Activated CD4-positive, alpha-beta T cell treated with anti-CD3 and anti-CD28 coated beads for 36 hours (primary cell): Measurements from ENCODE around the gene PDE11A. TPM values are rescaled to one million over a fixed set of nuclear protein-coding genes. Genes with fewer than 3 reads are reported as not detected.

ENCODE experiments used
- ATAC-seq: fragments of 200-7000 bp; cut with Tn5 transposase; one replicate; pipeline ENCODE4 v1.10.0; 2021; ENCODE audit warnings: mild to moderate bottlenecking, moderate library complexity
- CTCF ChIA-PET: fragments of 350-600 bp; sonication (Branson Sonifier 250); formaldehyde crosslinking; loops from one replicate; lab custom pipeline; 2021; ENCODE audit warnings: antibody characterized with exemption; lab: Charles Lee
- POLR2A ChIA-PET: fragments of 350-600 bp; sonication (Branson Sonifier 250); formaldehyde crosslinking; loops from one replicate; lab custom pipeline; 2021; ENCODE audit warnings: antibody characterized with exemption, inconsistent platforms; lab: Charles Lee
- DNase-seq: peaks from one replicate; pipeline ENCODE4 v3.0.0-alpha.2; 2020
- H3K27ac Mint-ChIP-seq: one replicate; pipeline ENCODE4 v1.8.0; 2021; ENCODE audit warnings: mixed read lengths
- H3K27me3 Mint-ChIP-seq: one replicate; pipeline ENCODE4 v1.8.0; 2021; ENCODE audit warnings: mixed read lengths
- H3K36me3 Mint-ChIP-seq: one replicate; pipeline ENCODE4 v1.8.0; 2021; ENCODE audit warnings: low read depth, mixed read lengths
- H3K4me1 Mint-ChIP-seq: one replicate; pipeline ENCODE4 v1.8.0; 2021; ENCODE audit warnings: mixed read lengths
- H3K4me3 Mint-ChIP-seq: one replicate; pipeline ENCODE4 v1.8.0; 2021; ENCODE audit warnings: mild to moderate bottlenecking, moderate library complexity, mixed read lengths
- H3K9me3 Mint-ChIP-seq: one replicate; pipeline ENCODE4 v1.8.0; 2021; ENCODE audit warnings: low read depth, mixed read lengths
- intact Hi-C, 2 experiments: fragments of 100-400 bp; cut with DNase I in 1 of 2; cut with micrococcal nuclease in 1 of 2; formaldehyde crosslinking; loops; one replicate each; pipeline versions ENCODE4 v1.14.2 to v1.15.1; 2022 to 2024; cut with DNase I, micrococcal nuclease
- total RNA-seq, 2 experiments: library from RNA; stranded (reverse); gene quantifications; one replicate each; pipeline ENCODE4 v1.2.3, GENCODE V29; 2021

The PDE11A gene
- total RNA-seq, 2 experiments from 2014 or later = 0.12 TPM; not detected in 1

- H3K27me3 Mint-ChIP-seq = peaks cover 9% of the 10 kb centered on the region
- H3K9me3 Mint-ChIP-seq = no peaks in the 10 kb centered on the region
- no peaks in the 10 kb centered on the region for H3K4me1 Mint-ChIP-seq
- DNase-seq (no peak), ATAC-seq (no peak)
- H3K27ac Mint-ChIP-seq = no peak overlapping the region
- no peaks in the 10 kb centered on the region for H3K36me3 Mint-ChIP-seq
- no peak overlapping the region for H3K4me3 Mint-ChIP-seq
- CTCF ChIA-PET = no interaction called here
- POLR2A ChIA-PET = no interaction called here
- intact Hi-C loops = no loop called here
These were observed 181.0 kb downstream of the PDE11A start for GRCh38 chr2:177891533-177891932.

GRCh38 chr2:177889818-177890460, 182.6 kb downstream of the PDE11A start:
- CTCF ChIA-PET = interaction anchor here (0.7 kb wide), 1 partner anchor 10 kb away, joined by 3 read pairs; no protein-coding TSS in a partner anchor

GRCh38 chr2:177888581-177888980, 184.0 kb downstream of the PDE11A start:
- Mint-ChIP-seq H3K36me3 (no peaks in the 10 kb centered on the region), H3K4me3 (no peak overlapping the region), H3K27ac (no peak overlapping the region), H3K27me3 (no peaks in the 10 kb centered on the region), H3K4me1 (no peaks in the 10 kb centered on the region), H3K9me3 (no peaks in the 10 kb centered on the region)
- intact Hi-C loops = no loop called here
- POLR2A ChIA-PET = no interaction called here
- ATAC-seq (no peak), DNase-seq (no peak)
- CTCF ChIA-PET = interaction anchor here (0.9 kb wide), 1 partner anchor 18 kb away, joined by 3 read pairs; no protein-coding TSS in a partner anchor

More at GRCh38 chr2:177889818-177890460, 182.6 kb downstream of the PDE11A start:
- Mint-ChIP-seq H3K9me3 (no peaks in the 10 kb centered on the region), H3K36me3 (no peaks in the 10 kb centered on the region), H3K4me1 (no peaks in the 10 kb centered on the region), H3K27ac (no peak overlapping the region), H3K4me3 (no peak overlapping the region), H3K27me3 (peaks cover 9% of the 10 kb centered on the region)
- POLR2A ChIA-PET = no interaction called here
- intact Hi-C loops = no loop called here
- DNase-seq = no peak
- no peak for ATAC-seq

- H3K36me3 Mint-ChIP-seq = no peaks in the 10 kb centered on the region
- H3K9me3 Mint-ChIP-seq = no peaks in the 10 kb centered on the region
- intact Hi-C loops = no loop called here
- ATAC-seq = no peak
- H3K27me3 Mint-ChIP-seq = no peaks in the 10 kb centered on the region
- no peaks in the 10 kb centered on the region for H3K4me1 Mint-ChIP-seq
- no peak overlapping the region for H3K4me3 Mint-ChIP-seq
- ChIA-PET POLR2A (no interaction called here), CTCF (interaction anchor here (0.9 to 1.0 kb wide), 2 partner anchors 15 to 19 kb away, joined by 3 read pairs; no protein-coding TSS in a partner anchor)
- H3K27ac Mint-ChIP-seq = no peak overlapping the region
- DNase-seq = no peak
These were observed 184.9 kb downstream of the PDE11A start for GRCh38 chr2:177887722-177888121.

- Mint-ChIP-seq H3K4me3 (no peak overlapping the region), H3K4me1 (no peaks in the 10 kb centered on the region), H3K27me3 (no peaks in the 10 kb centered on the region), H3K9me3 (no peaks in the 10 kb centered on the region), H3K36me3 (no peaks in the 10 kb centered on the region), H3K27ac (no peak overlapping the region)
- intact Hi-C loops = no loop called here
- CTCF ChIA-PET = interaction anchor here (1.0 kb wide), 1 partner anchor 16 kb away, joined by 3 read pairs; no protein-coding TSS in a partner anchor
- no peak for ATAC-seq
- POLR2A ChIA-PET = no interaction called here
- DNase-seq = no peak
These were observed 185.8 kb downstream of the PDE11A start for GRCh38 chr2:177886824-177887223.

- no peaks in the 10 kb centered on the region for H3K9me3 Mint-ChIP-seq
- H3K4me1 Mint-ChIP-seq = no peaks in the 10 kb centered on the region
- DNase-seq (no peak), ATAC-seq (no peak)
- intact Hi-C loops = no loop called here
- H3K27ac Mint-ChIP-seq = no peak overlapping the region
- POLR2A ChIA-PET = no interaction called here
- no peaks in the 10 kb centered on the region for H3K27me3 Mint-ChIP-seq
- no peaks in the 10 kb centered on the region for H3K36me3 Mint-ChIP-seq
- CTCF ChIA-PET = no interaction called here
- no peak overlapping the region for H3K4me3 Mint-ChIP-seq
These were observed 186.6 kb downstream of the PDE11A start for GRCh38 chr2:177885828-177886466.

GRCh38 chr2:177883177-177883576, 189.4 kb downstream of the PDE11A start:
- peaks cover 2% of the 10 kb centered on the region for H3K27me3 Mint-ChIP-seq
- ATAC-seq = no peak
- H3K4me1 Mint-ChIP-seq = no peaks in the 10 kb centered on the region
- H3K36me3 Mint-ChIP-seq = no peaks in the 10 kb centered on the region
- ChIA-PET CTCF (no interaction called here), POLR2A (no interaction called here)
- DNase-seq = no peak
- intact Hi-C loops = no loop called here
- H3K9me3 Mint-ChIP-seq = no peaks in the 10 kb centered on the region
- no peak overlapping the region for H3K27ac Mint-ChIP-seq
- no peak overlapping the region for H3K4me3 Mint-ChIP-seq

GRCh38 chr2:177882501-177882900, 190.1 kb downstream of the PDE11A start:
- POLR2A ChIA-PET = no interaction called here
- H3K27ac Mint-ChIP-seq = no peak overlapping the region
- no peak for DNase-seq

GRCh38 chr2:177881921-177882320, 190.7 kb downstream of the PDE11A start:
- Mint-ChIP-seq H3K4me1 (no peaks in the 10 kb centered on the region), H3K4me3 (no peak overlapping the region), H3K27ac (no peak overlapping the region), H3K9me3 (no peaks in the 10 kb centered on the region), H3K27me3 (peaks cover 2% of the 10 kb centered on the region), H3K36me3 (no peaks in the 10 kb centered on the region)
- ChIA-PET POLR2A (no interaction called here), CTCF (no interaction called here)
- intact Hi-C loops = no loop called here
- no peak for ATAC-seq
- DNase-seq = no peak

More at GRCh38 chr2:177882501-177882900, 190.1 kb downstream of the PDE11A start:
- CTCF ChIA-PET = no interaction called here
- no peak overlapping the region for H3K4me3 Mint-ChIP-seq
- no peak for ATAC-seq
- H3K36me3 Mint-ChIP-seq = no peaks in the 10 kb centered on the region
- H3K27me3 Mint-ChIP-seq = peaks cover 2% of the 10 kb centered on the region
- H3K4me1 Mint-ChIP-seq = no peaks in the 10 kb centered on the region
- intact Hi-C loops = no loop called here
- H3K9me3 Mint-ChIP-seq = no peaks in the 10 kb centered on the region

- peaks cover 2% of the 10 kb centered on the region for H3K27me3 Mint-ChIP-seq
- ChIA-PET POLR2A (no interaction called here), CTCF (interaction anchor here (0.8 kb wide), 1 partner anchor 20 kb away, joined by 3 read pairs; no protein-coding TSS in a partner anchor)
- H3K36me3 Mint-ChIP-seq = no peaks in the 10 kb centered on the region
- H3K4me3 Mint-ChIP-seq = no peak overlapping the region
- ATAC-seq (no peak), DNase-seq (no peak)
- H3K9me3 Mint-ChIP-seq = no peaks in the 10 kb centered on the region
- H3K27ac Mint-ChIP-seq = no peak overlapping the region
- intact Hi-C loops = no loop called here
- H3K4me1 Mint-ChIP-seq = no peaks in the 10 kb centered on the region
These were observed 191.4 kb downstream of the PDE11A start for GRCh38 chr2:177881008-177881747.

- CTCF ChIA-PET = interaction anchor here (0.6 to 0.8 kb wide), 2 partner anchors 9 to 21 kb away, joined by 3 read pairs; no protein-coding TSS in a partner anchor
- H3K36me3 Mint-ChIP-seq = no peaks in the 10 kb centered on the region
- H3K4me1 Mint-ChIP-seq = no peaks in the 10 kb centered on the region
- ATAC-seq (no peak), DNase-seq (no peak)
- POLR2A ChIA-PET = no interaction called here
- H3K4me3 Mint-ChIP-seq = no peak overlapping the region
- no peak overlapping the region for H3K27ac Mint-ChIP-seq
- H3K27me3 Mint-ChIP-seq = peaks cover 2% of the 10 kb centered on the region
- H3K9me3 Mint-ChIP-seq = no peaks in the 10 kb centered on the region
- intact Hi-C loops = no loop called here
These were observed 192.3 kb downstream of the PDE11A start for GRCh38 chr2:177880285-177880684.
